ENCODE results near the gene GABRG3. TPM values are rescaled to one million over a fixed set of nuclear protein-coding genes. Genes with fewer than 3 reads are reported as not detected.

The GABRG3 gene
- total and polyA plus RNA-seq, 10 of the 15 experiments (the other 5 are each of a cell fraction or from before 2014, with no cell fraction given), result 0.15 TPM; not detected in 9

- TF ChIP-seq KAT2A (conservative IDR thresholded peaks at IDR 0.05; ENCODE audit: control insufficient read depth, low read depth, low read length) (no peak), MEF2A (IDR thresholded peaks at IDR 0.05; ENCODE audit: insufficient read depth, low read depth, low read length) (no peak), NR2F1 (conservative IDR thresholded peaks at IDR 0.05) (no peak), WRNIP1 (IDR thresholded peaks at IDR 0.05; ENCODE audit: borderline replicate concordance, low read depth, low read length) (no peak)
Observed at GRCh38 chr15:27473845-27474244, 502.9 kb downstream of the GABRG3 start (continued).

- BruUV-seq (replicated peaks), result no TSS peak
- 29% methylated on average over 4 of the region's 4 CpGs for WGBS (ENCODE audit: insufficient coverage, insufficient replicate concordance, low lambda C conversion rate, missing lambda C conversion rate)
- no peak overlapping the region for H3K27ac ChIP-seq (ENCODE audit: control insufficient read depth, insufficient read depth)
- H3K4me2 ChIP-seq (ENCODE audit: control insufficient read depth, insufficient read depth), result no peak overlapping the region
- H3K79me2 ChIP-seq (ENCODE audit: control insufficient read depth, insufficient read depth, low read length), result no peaks in the 10 kb centered on the region
- H2AFZ ChIP-seq (ENCODE audit: control insufficient read depth, low read depth, low read length), result no peak overlapping the region
- H3K27me3 ChIP-seq (replicated peaks in 1 of 2; ENCODE audit: control insufficient read depth in 2 of 2, insufficient read depth in 2 of 2, low read length in 1 of 2), result no peaks in the 10 kb centered on the region
- intact Hi-C loops (cut with micrococcal nuclease; ENCODE audit: unreplicated experiment) (no loop called here), in situ Hi-C loops (cut with MboI) (no loop called here)
- ChIA-PET RAD21 (ENCODE audit: unreplicated experiment) (no interaction called here), CTCF (no interaction called here), SMC1A (ENCODE audit: uncharacterized antibody, unreplicated experiment) (no interaction called here), POLR2A (no interaction called here)
- DNase-seq (ENCODE audit: low read depth, low spot score), result no peak
- H3K36me3 ChIP-seq (ENCODE audit: control insufficient read depth in 2 of 2, insufficient read depth in 2 of 2, low read length in 1 of 2), result no peaks in the 10 kb centered on the region
- no peak overlapping the region for H3K9ac ChIP-seq (ENCODE audit: control insufficient read depth, insufficient read depth, low read length)
- no peaks in the 10 kb centered on the region for H4K20me1 ChIP-seq (ENCODE audit: control insufficient read depth, insufficient read depth)
- no peaks in the 10 kb centered on the region; the same call in 2 of the 3 replicates for H3K9me3 ChIP-seq (replicated peaks; ENCODE audit: control insufficient read depth, insufficient read depth, low read length)
- no peak overlapping the region for H3K4me3 ChIP-seq
- ATAC-seq, result no peak
- H3K4me1 ChIP-seq (ENCODE audit: control insufficient read depth, insufficient read depth, low read length), result no peaks in the 10 kb centered on the region
- no peak for FAIRE-seq
- TF ChIP-seq LARP7 (IDR thresholded peaks at IDR 0.05) (no peak), POU2F2 (IDR thresholded peaks at IDR 0.05; ENCODE audit: borderline replicate concordance, low read depth, low read length) (no peak), SMAD5 (IDR thresholded peaks at IDR 0.05; ENCODE audit: low read depth) (no peak), ETV6 (conservative IDR thresholded peaks at IDR 0.05 in 1 of 2, IDR thresholded peaks at IDR 0.05 in 1 of 2; ENCODE audit: borderline replicate concordance in 1 of 2, low read depth in 1 of 2) (no peak), SUPT20H (IDR thresholded peaks at IDR 0.05; ENCODE audit: borderline replicate concordance, control insufficient read depth, low read depth, low read length) (no peak), IRF4 (IDR thresholded peaks at IDR 0.05; ENCODE audit: low read depth, low read length) (no peak), PRDM15 (CRISPR knock-in tag; IDR thresholded peaks at IDR 0.05) (no peak), PAX8 (IDR thresholded peaks at IDR 0.05) (no peak), SP1 (IDR thresholded peaks at IDR 0.05; ENCODE audit: low read depth, low read length) (no peak), ZBTB11 (CRISPR knock-in tag; IDR thresholded peaks at IDR 0.05) (no peak), PKNOX1 (IDR thresholded peaks at IDR 0.05) (no peak), ATF3 (IDR thresholded peaks at IDR 0.05; ENCODE audit: borderline replicate concordance, extremely low read depth, low read depth, low read length) (no peak)
Observed at GRCh38 chr15:27475395-27475794, 504.4 kb downstream of the GABRG3 start.
